Esophagus squamous epithelium (tissue), 4 donors: ENCODE data around the gene DDX46.

Experiments
- POLR2A ChIP-seq, 4 donors: fragments of 450-650 bp; IDR thresholded peaks; one replicate each; pipeline ENCODE4 v1.6.1; 2017; ENCODE audit warnings: antibody characterized with exemption in 4 of 4, mild to moderate bottlenecking in 4 of 4, moderate library complexity in 3 of 4
- TF ChIP-seq, protein P1 (sequence below), 6 experiments: fragments of 450-650 bp in 4 of 6; fragments of 200-600 bp in 2 of 6; sonication (generic) in 2 of 6; IDR thresholded peaks; one replicate each; pipeline ENCODE4 v1.5.1; 2016 to 2019; ENCODE audit warnings: antibody characterized with exemption in 6 of 6, mild to moderate bottlenecking in 4 of 6, moderate library complexity in 4 of 6

GRCh38 chr5:134732819-134733218, 25.8 kb upstream of the DDX46 start:
- TF ChIP-seq, protein P1, sequence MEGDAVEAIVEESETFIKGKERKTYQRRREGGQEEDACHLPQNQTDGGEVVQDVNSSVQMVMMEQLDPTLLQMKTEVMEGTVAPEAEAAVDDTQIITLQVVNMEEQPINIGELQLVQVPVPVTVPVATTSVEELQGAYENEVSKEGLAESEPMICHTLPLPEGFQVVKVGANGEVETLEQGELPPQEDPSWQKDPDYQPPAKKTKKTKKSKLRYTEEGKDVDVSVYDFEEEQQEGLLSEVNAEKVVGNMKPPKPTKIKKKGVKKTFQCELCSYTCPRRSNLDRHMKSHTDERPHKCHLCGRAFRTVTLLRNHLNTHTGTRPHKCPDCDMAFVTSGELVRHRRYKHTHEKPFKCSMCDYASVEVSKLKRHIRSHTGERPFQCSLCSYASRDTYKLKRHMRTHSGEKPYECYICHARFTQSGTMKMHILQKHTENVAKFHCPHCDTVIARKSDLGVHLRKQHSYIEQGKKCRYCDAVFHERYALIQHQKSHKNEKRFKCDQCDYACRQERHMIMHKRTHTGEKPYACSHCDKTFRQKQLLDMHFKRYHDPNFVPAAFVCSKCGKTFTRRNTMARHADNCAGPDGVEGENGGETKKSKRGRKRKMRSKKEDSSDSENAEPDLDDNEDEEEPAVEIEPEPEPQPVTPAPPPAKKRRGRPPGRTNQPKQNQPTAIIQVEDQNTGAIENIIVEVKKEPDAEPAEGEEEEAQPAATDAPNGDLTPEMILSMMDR (IDR thresholded peaks at IDR 0.05): no peak
- TF ChIP-seq POLR2A (IDR thresholded peaks at IDR 0.05): no peak
